GM20000 (cell line): ENCODE measurements around the gene AXDND1.
"Not testable (repeated sequence)": the region's sequence is repeated elsewhere in the genome, so short reads cannot be mapped to it uniquely, and the experiment has no call there.

ENCODE experiments used
- DNase-seq: peaks from one replicate; pipeline ENCODE4 v3.0.0; 2012; ENCODE audit warnings: low spot score
- TF ChIP-seq, protein P1 (sequence below): IDR thresholded peaks from 2 replicates; pipeline ENCODE4 v1.5.1; 2012; ENCODE audit warnings: mild to moderate bottlenecking, control low read depth; ENCODE audit errors: extremely low read depth, missing control alignments

The AXDND1 gene

DNA sequence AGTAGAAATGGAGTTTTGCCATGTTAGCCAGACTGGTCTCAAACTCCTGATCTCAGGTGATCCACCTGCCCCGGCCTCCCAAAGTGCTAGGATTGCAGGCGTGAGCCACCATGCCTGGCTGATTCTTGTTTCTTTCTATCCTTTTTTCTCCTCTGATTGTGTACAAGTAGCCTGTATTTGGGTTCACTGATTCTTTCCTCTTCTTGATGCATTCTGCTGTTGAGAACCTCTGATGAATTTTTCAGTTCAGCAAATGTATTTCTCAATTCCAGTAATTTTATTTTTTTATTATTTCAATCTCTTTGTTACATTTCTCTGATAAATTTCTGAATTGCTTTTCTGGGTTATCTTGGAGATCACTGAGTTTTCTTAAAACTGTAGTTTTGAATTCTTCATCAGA, 58.8 kb downstream of the AXDND1 start:
- DNase-seq, result no peak
- TF ChIP-seq, protein P1, sequence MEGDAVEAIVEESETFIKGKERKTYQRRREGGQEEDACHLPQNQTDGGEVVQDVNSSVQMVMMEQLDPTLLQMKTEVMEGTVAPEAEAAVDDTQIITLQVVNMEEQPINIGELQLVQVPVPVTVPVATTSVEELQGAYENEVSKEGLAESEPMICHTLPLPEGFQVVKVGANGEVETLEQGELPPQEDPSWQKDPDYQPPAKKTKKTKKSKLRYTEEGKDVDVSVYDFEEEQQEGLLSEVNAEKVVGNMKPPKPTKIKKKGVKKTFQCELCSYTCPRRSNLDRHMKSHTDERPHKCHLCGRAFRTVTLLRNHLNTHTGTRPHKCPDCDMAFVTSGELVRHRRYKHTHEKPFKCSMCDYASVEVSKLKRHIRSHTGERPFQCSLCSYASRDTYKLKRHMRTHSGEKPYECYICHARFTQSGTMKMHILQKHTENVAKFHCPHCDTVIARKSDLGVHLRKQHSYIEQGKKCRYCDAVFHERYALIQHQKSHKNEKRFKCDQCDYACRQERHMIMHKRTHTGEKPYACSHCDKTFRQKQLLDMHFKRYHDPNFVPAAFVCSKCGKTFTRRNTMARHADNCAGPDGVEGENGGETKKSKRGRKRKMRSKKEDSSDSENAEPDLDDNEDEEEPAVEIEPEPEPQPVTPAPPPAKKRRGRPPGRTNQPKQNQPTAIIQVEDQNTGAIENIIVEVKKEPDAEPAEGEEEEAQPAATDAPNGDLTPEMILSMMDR, result no peak

DNA sequence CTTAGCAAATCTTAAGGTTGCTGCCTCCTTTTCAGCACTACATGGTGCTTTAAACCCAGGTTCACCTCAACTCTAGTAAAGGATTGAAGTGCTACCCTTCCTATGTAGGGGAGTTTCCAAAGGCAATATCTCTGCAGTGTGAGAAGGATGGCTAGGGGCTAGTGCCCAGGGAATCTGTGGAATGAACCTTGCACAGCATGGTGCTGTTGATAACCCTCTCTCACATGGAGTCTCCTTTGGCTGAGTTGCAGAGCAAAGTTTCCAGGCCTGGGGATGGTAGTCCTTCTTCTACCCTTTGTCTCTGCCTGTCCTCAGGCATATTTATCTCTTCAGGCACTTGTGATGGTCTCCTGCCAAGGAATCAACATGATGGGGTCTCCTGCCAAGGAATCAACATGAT, 59.4 kb downstream of the AXDND1 start:
- no peak for DNase-seq
- TF ChIP-seq, protein P1, result no peak

DNA sequence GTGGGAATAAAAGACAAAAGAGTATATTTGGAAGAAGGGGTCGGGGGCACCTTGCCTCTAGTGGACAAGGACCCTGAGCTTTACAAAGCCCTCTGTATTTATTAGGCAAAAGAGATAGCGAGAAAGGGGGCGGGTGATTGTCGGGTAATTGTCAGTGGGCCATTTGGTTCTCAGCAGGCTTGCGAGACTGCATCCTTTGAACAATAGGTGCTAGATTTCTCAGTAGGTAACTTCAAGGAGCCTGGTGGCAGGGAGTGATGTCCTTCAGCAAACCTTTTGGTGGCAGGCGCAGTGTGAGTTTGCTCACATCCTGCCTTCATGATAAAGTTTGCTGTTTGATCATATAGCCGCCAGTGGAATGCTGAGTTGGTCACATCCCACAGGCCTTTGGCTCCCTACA, 71.4 kb downstream of the AXDND1 start:
- TF ChIP-seq, protein P1, result no peak

DNA sequence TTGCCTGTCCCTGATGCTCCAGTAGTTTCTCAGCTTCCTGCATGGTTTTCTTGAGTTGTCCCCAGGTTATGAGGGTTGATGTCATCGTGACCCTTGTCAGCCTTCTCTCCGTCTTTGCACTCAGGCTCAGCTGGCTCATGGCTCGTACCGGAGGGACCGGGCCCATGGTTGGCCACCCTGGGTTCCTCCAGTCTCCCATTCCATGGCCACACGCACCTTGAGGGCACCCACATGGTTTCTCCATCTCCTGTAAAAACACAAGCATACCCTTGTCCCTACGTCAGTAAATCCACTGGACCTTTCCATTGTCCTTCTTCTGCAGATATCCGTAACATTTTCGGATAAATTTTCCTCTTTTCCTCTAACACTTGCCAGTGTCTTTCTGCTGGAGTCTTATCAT, 73.9 kb downstream of the AXDND1 start:
- not testable (repeated sequence) for DNase-seq

More for the DNA sequence above, 71.4 kb downstream of the AXDND1 start:
- DNase-seq, result no peak

DNA sequence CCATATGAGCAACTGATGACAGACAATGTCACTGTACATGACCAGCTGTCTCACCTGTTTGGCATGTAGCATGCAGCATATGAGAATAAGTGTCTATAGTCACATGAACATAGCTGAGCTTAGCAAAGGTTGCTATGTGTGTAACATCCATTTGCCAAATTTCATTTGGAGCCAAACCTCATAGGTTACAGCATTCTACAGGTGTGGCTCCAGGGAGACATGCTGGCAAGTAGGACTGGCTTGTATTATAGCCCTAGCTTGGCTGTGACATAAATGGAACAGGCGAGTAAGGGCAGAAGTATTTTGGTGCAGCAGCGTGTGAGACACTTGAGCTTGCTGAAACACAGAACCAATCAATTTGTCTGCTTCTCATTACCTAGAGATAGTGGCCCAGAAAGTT, 74.5 kb downstream of the AXDND1 start:
- not testable (repeated sequence) for DNase-seq

DNA sequence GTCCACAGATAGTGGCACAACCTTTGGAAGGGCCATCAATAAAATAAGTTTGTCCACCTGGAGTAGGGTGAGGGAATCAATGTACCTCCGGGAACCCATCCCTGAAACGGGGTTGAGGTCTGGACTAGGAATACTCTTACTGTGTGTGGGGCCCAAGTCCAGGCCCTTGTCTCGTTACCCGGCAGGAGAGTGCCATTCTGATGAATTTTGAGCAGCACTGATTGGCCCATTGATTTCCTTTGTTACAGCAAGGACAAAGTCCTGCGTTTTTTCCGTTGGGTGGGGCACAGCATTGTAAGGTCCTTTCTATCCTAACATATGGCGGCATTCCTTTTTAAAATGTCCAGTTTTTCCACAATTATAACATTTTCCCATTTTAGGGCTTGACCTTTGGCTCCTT, 75.2 kb downstream of the AXDND1 start:
- TF ChIP-seq, protein P1, result no peak
- no peak for DNase-seq

DNA sequence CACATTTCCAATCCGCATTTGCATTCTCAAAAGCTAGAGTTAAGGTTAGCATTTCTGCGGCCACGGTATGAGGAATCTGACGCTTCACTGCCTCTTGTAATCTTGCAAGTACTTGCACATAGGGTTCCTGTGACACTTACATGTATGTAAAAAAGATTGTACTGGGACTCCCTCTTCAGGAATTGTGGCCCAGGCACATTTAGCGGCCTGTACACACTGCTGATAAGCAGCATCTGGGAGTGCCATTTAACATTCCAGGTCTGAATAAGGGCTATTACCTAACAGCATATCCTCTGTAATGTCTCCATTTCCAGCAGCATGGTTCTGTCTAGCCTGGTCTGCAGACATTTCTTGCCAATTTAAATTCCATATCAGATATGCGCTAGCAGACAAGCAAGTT, 75.7 kb downstream of the AXDND1 start:
- TF ChIP-seq, protein P1, result no peak

DNA sequence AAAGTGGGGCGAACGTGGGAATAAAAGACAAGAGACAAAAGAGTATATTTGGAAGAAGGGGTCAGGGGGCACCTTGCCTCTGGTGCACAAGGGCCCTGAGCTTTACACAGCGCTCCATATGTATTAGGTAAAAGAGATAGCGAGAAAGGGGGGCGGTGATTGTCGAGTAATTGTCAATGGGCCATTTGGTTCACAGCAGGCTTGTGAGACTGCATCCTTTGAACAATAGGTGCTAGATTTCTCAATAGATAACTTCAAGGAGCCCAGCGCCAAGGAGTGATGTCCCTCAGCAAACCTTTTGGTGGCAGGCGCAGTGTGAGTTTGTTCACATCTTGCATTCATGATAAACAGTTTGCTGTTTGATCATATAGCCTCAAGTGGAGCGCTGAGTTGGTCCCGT, 77.1 kb downstream of the AXDND1 start:
- DNase-seq, result not testable (repeated sequence)

More for the DNA sequence above, 75.7 kb downstream of the AXDND1 start:
- no peak for DNase-seq

DNA sequence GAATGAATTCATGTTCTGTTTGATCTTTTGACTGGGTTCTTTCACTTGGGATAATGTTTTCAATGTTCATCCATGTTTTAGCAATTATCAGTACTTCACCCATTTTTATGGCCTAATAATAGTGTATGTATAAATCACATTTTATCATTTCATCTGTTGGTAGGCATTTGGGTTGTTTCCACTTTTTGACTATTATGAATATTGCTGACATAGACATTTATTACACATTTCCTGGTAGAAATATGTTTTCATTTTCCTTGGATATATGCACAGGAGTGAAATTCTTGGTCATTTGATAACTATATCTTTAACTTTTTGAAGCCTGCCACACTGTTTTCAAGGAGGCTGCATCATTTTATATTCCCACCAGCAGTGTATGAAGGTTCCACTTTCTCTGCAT, 79.8 kb downstream of the AXDND1 start:
- no peak for DNase-seq

More for the DNA sequence above, 79.8 kb downstream of the AXDND1 start:
- TF ChIP-seq, protein P1, result no peak
